SK-N-SH treated with all-trans-retinoic acid at 6 μM for 48 hours (cell line): Measurements from ENCODE around the gene RCHY1.

Experiments
- TF ChIP-seq, protein P1 (sequence below): fragments of 250-450 bp; sonication (Bioruptor Pico); IDR thresholded peaks from 2 replicates; pipeline ENCODE4 v1.8.0; 2020; ENCODE audit warnings: mild to moderate bottlenecking, moderate library complexity, borderline replicate concordance
- TF ChIP-seq, protein P2 (sequence below): fragments of 250-450 bp; sonication (Bioruptor Pico); IDR thresholded peaks from 2 replicates; pipeline ENCODE4 v1.5.1; 2021; ENCODE audit warnings: mild to moderate bottlenecking, moderate library complexity

DNA sequence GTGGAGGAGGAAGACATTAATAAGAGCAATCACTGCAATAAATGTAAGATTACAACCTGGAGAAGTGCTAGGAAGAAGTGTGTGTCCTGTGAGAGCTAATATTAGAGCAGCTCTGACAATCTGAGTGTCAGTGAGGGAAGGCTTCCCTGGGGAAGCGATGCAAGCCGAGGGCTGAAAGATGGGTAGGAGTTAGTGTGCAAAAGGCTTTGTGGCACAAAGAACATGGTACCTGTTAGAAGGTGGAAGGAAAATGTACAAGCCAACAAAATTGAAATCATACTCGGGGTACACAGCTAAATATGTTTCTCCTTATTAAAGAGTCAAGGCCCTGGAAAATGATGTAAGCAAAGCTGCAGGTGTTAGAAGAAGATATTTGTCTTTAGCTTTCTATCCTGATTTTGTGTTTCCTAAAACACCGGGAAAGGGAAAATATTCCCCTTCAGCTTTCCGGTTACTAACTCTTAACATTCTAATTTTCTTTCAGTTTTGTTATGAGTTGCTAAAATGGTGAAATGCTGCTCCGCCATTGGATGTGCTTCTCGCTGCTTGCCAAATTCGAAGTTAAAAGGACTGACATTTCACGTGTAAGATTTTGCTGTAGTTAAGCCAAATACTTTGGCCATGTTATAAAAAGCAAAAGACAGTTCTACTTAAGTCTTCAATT, 878 bp upstream of the RCHY1 start:
- TF ChIP-seq, protein P1, sequence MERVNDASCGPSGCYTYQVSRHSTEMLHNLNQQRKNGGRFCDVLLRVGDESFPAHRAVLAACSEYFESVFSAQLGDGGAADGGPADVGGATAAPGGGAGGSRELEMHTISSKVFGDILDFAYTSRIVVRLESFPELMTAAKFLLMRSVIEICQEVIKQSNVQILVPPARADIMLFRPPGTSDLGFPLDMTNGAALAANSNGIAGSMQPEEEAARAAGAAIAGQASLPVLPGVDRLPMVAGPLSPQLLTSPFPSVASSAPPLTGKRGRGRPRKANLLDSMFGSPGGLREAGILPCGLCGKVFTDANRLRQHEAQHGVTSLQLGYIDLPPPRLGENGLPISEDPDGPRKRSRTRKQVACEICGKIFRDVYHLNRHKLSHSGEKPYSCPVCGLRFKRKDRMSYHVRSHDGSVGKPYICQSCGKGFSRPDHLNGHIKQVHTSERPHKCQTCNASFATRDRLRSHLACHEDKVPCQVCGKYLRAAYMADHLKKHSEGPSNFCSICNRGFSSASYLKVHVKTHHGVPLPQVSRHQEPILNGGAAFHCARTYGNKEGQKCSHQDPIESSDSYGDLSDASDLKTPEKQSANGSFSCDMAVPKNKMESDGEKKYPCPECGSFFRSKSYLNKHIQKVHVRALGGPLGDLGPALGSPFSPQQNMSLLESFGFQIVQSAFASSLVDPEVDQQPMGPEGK (CRISPR knock-in tag), result no peak
- TF ChIP-seq, protein P2, sequence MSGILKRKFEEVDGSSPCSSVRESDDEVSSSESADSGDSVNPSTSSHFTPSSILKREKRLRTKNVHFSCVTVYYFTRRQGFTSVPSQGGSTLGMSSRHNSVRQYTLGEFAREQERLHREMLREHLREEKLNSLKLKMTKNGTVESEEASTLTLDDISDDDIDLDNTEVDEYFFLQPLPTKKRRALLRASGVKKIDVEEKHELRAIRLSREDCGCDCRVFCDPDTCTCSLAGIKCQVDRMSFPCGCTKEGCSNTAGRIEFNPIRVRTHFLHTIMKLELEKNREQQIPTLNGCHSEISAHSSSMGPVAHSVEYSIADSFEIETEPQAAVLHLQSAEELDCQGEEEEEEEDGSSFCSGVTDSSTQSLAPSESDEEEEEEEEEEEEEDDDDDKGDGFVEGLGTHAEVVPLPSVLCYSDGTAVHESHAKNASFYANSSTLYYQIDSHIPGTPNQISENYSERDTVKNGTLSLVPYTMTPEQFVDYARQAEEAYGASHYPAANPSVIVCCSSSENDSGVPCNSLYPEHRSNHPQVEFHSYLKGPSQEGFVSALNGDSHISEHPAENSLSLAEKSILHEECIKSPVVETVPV (CRISPR knock-in tag), result no peak
